Chondrocyte (in vitro differentiated cells): ENCODE measurements around the gene PCK1. TPM values are rescaled to one million over a fixed set of nuclear protein-coding genes. Genes with fewer than 3 reads are reported as not detected.

Experiments used
- DNase-seq: peaks from one replicate; pipeline ENCODE4 v3.0.0; 2021; ENCODE audit warnings: mixed read lengths, low spot score
- H3K27ac Mint-ChIP-seq: one replicate; pipeline ENCODE4 v1.8.0; 2021; ENCODE audit warnings: mild to moderate bottlenecking, moderate library complexity, mixed read lengths; ENCODE audit not compliant: unreplicated experiment
- H3K27me3 Mint-ChIP-seq: 2 replicates; pipeline ENCODE4 v1.8.0; 2021; ENCODE audit warnings: low read depth, mixed read lengths
- H3K36me3 Mint-ChIP-seq: 2 replicates; pipeline ENCODE4 v1.8.0; 2021; ENCODE audit warnings: low read depth, mixed read lengths
- H3K4me1 Mint-ChIP-seq: 2 replicates; pipeline ENCODE4 v1.8.0; 2021; ENCODE audit warnings: low read depth, mild to moderate bottlenecking, mixed read lengths
- H3K4me3 Mint-ChIP-seq: one replicate; pipeline ENCODE4 v1.8.0; 2021; ENCODE audit warnings: mild to moderate bottlenecking, moderate library complexity, mixed read lengths; ENCODE audit not compliant: unreplicated experiment
- H3K9me3 Mint-ChIP-seq: 2 replicates; pipeline ENCODE4 v1.8.0; 2021; ENCODE audit warnings: low read depth, mixed read lengths
- total RNA-seq: library from RNA; stranded (reverse); gene quantifications from 3 replicates; pipeline ENCODE4 v1.2.1, GENCODE V29; 2021
- TF ChIP-seq, protein P1 (sequence below): fragments of 200-600 bp; sonication (generic); IDR thresholded peaks from 2 replicates; pipeline ENCODE4 v1.5.0; 2021; ENCODE audit warnings: antibody characterized with exemption, mild to moderate bottlenecking, moderate library complexity

The PCK1 gene
- total RNA-seq, 1 donor from 2014 or later, result not detected

DNA sequence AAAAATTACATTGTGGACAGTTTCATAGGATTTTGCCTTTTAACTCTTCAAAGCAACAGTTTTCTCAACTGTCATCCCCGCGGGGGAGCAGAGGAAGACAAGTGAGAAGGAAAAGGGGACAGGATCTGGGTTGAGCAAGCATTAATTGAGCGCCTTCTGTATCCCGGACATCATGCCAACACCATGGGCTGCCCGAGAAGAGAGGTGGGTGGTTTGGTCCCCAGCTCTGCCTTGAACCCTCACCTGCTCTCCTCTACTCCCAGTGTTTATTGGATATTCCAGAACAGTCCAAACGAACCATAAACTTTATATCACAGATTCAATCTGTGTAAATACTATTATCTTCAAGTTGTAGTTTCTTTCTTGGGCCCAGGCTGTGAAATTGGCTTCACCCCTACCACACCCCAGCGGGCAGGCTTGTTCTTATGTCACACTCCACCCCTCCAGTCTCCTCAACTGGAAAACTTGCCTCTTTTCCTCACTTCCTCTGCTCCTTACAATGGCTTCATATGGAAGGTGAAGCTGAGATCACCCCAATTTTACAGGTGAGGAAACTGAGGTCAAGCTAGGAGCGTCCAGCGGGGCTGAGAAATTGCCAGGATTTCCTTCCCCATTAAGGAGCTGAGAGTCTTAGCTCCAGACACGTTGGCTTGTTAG is 6.0 kb downstream of the PCK1 start:
- Mint-ChIP-seq H3K4me3 (no peak overlapping the region), H3K4me1 (peaks cover 6% of the 10 kb centered on the region), H3K36me3 (no peaks in the 10 kb centered on the region), H3K27ac (no peak overlapping the region), H3K9me3 (no peaks in the 10 kb centered on the region), H3K27me3 (peaks cover 37% of the 10 kb centered on the region)
- DNase-seq, result no peak
- TF ChIP-seq, protein P1, sequence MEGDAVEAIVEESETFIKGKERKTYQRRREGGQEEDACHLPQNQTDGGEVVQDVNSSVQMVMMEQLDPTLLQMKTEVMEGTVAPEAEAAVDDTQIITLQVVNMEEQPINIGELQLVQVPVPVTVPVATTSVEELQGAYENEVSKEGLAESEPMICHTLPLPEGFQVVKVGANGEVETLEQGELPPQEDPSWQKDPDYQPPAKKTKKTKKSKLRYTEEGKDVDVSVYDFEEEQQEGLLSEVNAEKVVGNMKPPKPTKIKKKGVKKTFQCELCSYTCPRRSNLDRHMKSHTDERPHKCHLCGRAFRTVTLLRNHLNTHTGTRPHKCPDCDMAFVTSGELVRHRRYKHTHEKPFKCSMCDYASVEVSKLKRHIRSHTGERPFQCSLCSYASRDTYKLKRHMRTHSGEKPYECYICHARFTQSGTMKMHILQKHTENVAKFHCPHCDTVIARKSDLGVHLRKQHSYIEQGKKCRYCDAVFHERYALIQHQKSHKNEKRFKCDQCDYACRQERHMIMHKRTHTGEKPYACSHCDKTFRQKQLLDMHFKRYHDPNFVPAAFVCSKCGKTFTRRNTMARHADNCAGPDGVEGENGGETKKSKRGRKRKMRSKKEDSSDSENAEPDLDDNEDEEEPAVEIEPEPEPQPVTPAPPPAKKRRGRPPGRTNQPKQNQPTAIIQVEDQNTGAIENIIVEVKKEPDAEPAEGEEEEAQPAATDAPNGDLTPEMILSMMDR, result no peak

- no peak for DNase-seq
- H3K4me3 Mint-ChIP-seq, result no peak overlapping the region
- H3K4me1 Mint-ChIP-seq, result peaks cover 6% of the 10 kb centered on the region
Observed at GRCh38 chr20:57567471-57568079, 6.7 kb downstream of the PCK1 start.

GRCh38 chr20:57568088-57568896 is 7.4 kb downstream of the PCK1 start:
- Mint-ChIP-seq H3K27ac (no peak overlapping the region), H3K27me3 (peaks cover 43% of the 10 kb centered on the region), H3K4me3 (no peak overlapping the region), H3K4me1 (peaks cover 6% of the 10 kb centered on the region), H3K9me3 (no peaks in the 10 kb centered on the region), H3K36me3 (no peaks in the 10 kb centered on the region)
- TF ChIP-seq, protein P1, result no peak
- no peak for DNase-seq

More at GRCh38 chr20:57567471-57568079, 6.7 kb downstream of the PCK1 start:
- TF ChIP-seq, protein P1, result no peak
- Mint-ChIP-seq H3K27ac (no peak overlapping the region), H3K27me3 (peaks cover 38% of the 10 kb centered on the region), H3K9me3 (no peaks in the 10 kb centered on the region), H3K36me3 (no peaks in the 10 kb centered on the region)

DNA sequence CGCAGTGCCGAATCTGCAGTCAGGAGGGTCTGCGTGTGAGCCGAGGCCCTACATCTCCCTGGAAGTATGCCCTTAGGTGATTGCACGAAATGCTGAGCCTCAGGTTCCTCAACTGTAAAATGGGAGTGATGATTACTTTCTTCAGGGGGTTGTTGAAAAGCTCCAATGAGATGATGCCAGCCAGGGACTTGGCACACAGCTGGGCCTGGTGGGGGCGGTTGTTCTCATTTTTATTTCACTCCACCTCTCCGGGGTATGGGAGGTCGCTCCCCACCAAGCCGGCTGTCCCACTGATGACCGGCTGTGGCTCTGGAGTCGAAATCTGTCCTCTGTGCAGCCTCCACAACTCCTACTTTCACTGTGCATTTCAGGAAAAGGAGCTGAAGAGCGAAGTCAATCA is 8.1 kb downstream of the PCK1 start:
- Mint-ChIP-seq H3K4me3 (no peak overlapping the region), H3K36me3 (no peaks in the 10 kb centered on the region), H3K4me1 (peaks cover 6% of the 10 kb centered on the region), H3K9me3 (no peaks in the 10 kb centered on the region), H3K27me3 (peaks cover 48% of the 10 kb centered on the region), H3K27ac (no peak overlapping the region)
- DNase-seq, result no peak
- TF ChIP-seq, protein P1, result no peak

- H3K4me1 Mint-ChIP-seq, result peaks cover 6% of the 10 kb centered on the region
- no peak overlapping the region for H3K4me3 Mint-ChIP-seq
- DNase-seq, result no peak
- TF ChIP-seq, protein P1, result no peak
- H3K9me3 Mint-ChIP-seq, result no peaks in the 10 kb centered on the region
- H3K27ac Mint-ChIP-seq, result no peak overlapping the region
- peaks cover 45% of the 10 kb centered on the region for H3K27me3 Mint-ChIP-seq
- no peaks in the 10 kb centered on the region for H3K36me3 Mint-ChIP-seq
Observed at GRCh38 chr20:57570145-57570850, 9.4 kb downstream of the PCK1 start.
